ENCODE data around the gene HIVEP2.

HIVEP2 gene

DNA sequence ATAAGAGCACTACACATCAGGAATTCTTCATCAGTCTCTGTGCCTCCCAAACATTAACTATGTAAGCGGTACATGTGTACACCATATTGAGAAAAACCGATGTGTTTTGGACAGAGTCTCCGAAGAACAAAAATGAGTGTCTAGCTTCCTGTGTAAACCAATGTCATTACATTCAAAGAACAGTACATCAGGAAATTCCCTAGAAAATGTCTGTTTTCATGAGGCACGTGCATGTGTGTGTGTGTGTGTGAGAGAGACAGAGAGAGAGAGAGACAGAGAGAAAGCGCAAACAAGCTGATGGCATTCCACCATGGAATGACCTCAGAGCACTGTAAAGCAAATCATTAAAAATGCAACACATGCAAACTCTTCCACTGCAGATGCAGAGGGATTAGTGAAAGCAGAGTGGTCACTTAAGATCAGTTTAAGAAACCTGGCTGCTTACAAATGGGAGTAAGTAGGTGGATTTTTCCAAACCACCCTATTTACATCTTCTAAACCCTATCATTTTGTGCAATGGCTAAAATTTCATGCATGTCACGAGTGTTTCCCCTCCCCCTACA is 133.9 kb downstream of the HIVEP2 start:
- DNase-seq = peak; percentile 40

- no peak for DNase-seq
These were observed 135.0 kb downstream of the HIVEP2 start for GRCh38 chr6:142809947-142810346.

DNA sequence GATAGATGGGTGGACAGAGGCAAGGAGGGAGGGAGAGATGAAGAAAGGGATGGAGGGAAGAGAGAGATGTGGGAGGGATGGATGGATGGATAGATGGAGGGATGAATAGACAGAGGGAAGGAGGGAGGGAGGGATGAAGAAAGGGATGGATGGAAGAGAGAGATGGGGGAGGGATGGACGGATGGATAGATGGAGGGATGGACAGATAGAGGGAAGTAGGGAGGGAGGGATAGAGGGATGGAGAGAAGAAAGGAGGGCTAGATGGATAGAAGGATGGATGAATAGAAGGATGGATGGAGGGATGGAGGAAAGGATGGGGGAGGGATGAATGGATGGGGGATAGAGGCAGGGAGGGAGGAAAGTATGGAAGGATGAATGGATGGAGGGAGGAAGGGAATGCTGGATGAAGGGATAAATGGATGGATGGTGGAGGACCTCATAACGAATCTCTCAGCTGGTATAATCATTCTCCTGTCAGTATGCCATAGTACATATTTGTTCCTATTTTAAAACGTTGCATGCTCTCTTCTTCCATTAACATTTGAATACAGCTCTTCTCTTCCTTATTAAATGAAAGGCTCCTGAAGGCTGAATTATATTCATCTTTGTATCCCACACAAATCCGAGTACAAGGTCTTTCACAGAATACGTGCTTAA is 136.4 kb downstream of the HIVEP2 start:
- DNase-seq = no peak

- peak; percentile 34 for DNase-seq
These were observed 139.9 kb downstream of the HIVEP2 start for GRCh38 chr6:142805042-142805441.

GRCh38 chr6:142804490-142804889 is 140.5 kb downstream of the HIVEP2 start:
- no peak for DNase-seq

GRCh38 chr6:142803495-142804058 is 141.4 kb downstream of the HIVEP2 start:
- DNase-seq = no peak

- DNase-seq = no peak
These were observed 141.9 kb downstream of the HIVEP2 start for GRCh38 chr6:142803032-142803431.

DNA sequence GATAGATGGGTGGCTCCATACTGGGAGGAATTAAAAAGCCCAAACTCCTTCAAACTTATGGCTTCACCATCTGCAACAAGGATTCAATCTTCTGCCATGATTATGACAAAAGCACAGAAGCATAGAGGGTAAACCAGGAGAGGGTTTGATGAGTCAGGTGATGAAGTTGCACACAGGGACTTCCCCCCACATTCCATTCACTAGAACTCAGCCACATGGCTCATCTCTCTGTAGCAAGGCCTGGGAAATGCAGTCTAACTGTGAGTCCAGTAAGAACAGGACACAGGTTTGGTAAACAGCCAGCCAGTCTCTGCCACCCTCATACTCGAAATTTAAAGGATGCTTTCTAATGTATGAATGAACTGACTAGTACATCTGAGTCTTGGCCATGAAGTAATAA is 142.9 kb downstream of the HIVEP2 start:
- DNase-seq = no peak

DNA sequence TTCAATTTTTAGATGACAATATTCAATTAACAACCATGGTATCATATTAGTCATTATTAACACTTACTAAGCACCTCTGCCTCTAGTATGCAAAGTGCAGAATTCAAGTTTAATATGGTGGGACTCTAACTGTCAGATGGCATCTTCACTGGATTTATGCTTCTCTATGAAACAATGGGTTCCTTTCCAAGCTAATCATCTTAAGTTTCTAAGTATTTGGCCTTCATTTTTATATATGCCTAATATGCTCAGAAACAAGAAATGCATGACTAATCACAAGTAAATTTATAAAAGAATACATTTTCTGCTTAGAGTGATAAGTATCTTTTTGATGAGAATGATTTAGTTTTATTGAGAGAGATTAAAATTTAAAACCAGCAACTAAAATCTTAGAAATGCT is 144.7 kb downstream of the HIVEP2 start:
- DNase-seq = no peak

GRCh38 chr6:142799639-142800038 is 145.3 kb downstream of the HIVEP2 start:
- DNase-seq = no peak

DNA sequence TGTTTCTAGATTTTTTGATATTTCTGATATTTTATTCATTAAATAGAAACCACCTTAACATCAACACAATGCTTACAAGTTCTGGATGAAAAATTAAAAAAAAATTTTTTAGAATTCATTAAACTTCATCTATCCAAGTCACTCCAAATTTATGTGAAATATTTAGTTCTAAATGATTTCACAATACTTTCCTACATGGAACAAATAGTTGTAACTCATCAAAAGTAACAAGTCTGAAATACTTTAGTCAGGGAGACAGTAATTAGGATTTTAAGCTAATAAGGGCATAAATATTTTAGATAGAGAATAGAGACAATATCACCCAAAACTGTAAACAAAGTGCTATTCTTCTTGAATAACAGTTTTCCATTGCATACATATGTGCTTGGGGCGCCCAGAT is 147.8 kb downstream of the HIVEP2 start:
- DNase-seq = no peak

- peak; percentile 23 for DNase-seq
These were observed 148.4 kb downstream of the HIVEP2 start for GRCh38 chr6:142796571-142796970.

DNA sequence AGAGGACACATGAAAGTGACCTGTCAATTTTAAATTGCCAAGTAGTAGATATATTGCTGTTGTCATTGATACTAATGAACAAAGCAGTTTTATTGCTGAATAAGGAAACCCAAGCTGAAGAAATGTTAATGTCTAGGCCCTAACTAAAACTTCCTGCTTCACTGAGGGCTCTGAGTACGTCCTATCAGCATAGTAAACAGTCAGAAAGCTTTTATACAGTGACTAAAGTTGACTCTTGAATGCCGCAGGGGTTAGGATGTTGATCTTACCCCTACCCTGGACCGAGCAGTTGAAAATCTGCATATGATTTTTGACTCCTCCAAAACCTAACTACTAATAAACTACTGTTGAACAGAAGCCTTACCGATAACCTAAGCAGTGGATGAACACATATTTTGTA is 149.0 kb downstream of the HIVEP2 start:
- no peak for DNase-seq

DNA sequence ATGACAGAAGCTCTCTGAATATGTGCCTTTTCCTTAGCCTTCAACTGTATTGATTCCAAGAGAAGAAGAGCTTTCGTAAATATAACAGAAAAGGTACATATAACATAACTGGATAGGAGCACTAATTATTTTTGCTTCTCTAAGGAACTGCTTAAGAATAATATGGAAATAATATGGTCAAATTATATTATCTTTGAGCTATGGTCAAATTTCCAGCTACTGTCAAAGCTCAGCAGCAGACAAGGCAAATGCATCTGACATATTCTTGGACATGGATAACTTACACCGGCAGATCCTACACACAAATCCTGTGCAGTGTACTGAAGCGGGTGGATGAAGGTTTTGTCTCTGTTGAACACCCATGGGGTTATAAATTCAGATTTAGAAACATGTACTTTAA is 150.6 kb downstream of the HIVEP2 start:
- no peak for DNase-seq

GRCh38 chr6:142790257-142790656 is 154.7 kb downstream of the HIVEP2 start:
- no peak for DNase-seq

DNA sequence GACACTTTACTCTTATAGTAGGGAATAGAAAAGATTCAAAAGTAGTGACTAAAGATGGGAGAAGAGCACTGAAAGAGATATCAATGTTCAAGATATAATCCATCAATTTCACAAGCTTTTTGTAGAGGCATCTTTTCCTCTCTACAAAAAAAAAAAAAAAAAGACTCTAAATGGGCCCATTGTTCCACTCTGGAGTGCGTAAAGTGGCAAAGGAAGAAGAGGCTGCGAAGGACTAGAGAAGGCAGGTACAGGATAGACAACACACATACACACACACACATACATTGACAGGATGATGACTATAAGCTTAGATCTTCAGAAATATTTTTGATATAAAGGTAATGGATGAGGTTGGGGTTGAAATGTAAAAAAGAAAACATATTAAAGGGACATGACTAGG is 157.6 kb downstream of the HIVEP2 start:
- no peak for DNase-seq

DNA sequence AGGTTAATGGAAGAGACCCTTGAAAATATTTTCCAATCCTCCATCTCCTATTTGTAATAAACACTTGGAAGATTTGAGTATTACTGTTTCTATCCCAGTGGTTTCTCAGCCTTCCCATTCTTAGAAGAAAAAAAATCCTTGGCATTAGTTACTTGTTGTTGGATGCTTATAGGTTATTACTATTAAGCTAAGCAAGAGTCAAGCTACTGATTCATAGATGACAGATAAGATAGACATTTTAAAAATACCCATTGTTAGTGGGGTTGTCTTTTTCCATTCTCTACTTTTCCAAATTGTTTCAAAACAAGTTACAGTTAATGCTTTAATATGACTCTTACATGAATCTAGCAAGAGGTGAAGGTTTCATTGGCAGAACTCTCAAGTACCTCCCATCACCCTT is 158.5 kb downstream of the HIVEP2 start:
- no peak for DNase-seq

DNA sequence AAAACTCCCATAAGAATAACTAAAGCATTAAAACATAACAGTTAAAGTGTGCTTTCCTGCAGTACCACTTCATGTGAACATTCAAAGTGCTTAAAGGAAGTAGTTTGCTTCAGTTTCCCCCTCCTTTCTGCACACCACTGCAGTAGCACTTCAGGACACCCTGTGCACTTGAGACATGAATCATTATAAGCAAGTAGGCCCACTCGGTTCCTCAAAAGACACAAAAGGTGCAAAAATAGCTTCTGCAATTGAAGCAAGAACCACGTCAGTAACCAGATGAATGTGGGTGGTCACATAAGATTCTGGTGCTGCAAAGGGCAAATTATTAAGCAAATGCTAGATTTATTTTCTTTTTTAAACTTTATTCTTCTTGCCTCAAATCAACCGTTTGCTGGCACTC is 160.6 kb downstream of the HIVEP2 start:
- no peak for DNase-seq

DNA sequence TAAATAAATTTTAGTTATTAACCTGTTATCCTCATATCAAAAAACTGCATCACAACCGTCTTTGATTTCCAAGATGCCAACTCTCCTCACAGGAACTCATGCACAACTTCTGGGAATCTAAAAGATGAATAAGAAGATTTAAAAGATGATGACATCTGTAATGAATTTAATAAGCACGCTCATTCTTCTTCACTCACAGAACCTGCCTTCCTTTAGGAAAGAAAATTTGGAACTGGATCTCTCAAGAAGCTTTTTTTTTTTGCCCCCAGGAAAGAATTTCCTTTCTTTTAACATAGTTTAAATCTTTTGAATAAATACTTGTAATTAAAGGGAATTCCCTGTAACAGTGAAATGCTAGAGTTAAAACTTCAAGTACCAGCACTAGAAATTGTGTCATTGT is 161.5 kb downstream of the HIVEP2 start:
- DNase-seq = no peak

DNA sequence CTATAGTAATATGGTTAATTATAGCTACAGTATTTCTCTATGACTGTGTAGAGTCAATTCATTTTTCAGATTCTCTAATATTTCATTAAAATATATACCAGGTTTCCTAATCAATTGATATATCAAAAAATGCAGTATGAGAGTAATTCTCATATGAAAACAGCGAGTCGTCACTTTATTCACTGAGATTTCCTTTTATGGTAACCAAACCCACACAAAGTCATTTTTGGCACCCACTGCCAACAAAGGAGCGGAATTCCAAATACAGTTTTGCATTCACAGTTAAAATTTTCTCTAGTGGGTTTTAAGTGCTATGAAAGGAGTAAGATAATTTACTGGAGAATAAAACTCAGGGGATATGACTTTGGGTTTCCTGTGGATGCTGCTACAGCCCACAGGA is 163.8 kb downstream of the HIVEP2 start:
- DNase-seq = no peak

DNA sequence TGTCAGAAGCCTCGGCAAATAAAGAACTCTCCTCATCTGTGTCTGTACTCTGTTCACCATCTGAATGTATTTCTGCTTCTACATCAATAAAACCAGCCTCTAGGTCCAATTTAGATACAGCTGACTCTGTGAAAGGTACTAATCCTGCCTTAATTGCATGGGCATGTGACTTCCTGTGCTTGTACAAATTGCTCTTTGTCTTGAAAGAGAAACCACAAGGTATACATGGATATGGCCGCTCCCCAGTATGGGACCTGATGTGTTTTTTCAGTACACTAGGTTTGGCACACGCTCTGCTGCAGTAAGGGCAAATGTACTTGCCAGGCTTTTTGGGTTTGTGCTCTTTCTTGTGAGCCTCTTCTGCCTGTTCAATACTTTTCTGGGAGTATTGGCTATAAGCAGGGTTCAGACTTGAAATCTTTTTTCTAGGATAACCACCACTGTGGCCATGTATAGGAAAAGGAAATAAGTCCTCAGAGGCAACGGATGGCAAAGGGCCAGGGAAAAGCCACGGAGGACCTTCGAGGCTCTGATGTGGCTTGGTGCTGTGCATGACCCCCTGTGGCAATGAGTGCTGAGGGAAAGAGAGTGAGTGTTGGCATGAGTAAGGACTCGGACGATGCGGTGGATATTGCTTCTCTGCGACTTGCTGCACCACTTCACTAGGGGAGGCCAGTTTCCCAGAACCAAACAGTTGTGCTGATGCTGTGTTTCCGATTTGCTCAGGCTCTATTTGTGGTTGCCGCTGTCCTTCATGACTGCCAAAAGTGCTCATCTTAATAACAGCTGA is 170.9 kb downstream of the HIVEP2 start:
- DNase-seq = no peak

DNA sequence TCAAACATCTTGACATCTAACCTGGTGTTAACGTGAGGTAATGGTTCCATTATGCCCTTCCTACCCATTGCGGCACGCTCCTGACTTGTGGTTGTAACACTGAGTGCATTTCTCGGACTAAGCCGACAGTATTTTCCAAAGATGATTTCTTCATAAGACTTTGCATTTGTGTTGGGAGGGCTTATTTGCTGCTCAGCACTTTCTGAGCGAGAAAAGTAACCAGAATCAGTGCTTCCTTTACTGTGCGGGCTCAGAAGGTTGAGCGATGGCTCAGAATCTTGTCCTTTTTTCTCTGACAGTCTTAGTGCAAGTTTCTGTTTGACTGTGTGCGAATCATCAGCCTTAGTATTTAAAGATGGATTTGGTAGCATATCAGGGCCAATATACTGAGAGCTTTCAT is 171.7 kb downstream of the HIVEP2 start:
- no peak for DNase-seq

- peak; percentile 42 for DNase-seq
These were observed 173.8 kb downstream of the HIVEP2 start for GRCh38 chr6:142771162-142771561.

- DNase-seq = no peak
These were observed 179.7 kb downstream of the HIVEP2 start for GRCh38 chr6:142765306-142765705.
